ENCODE data around the gene TOMM22.

TOMM22 gene

DNA sequence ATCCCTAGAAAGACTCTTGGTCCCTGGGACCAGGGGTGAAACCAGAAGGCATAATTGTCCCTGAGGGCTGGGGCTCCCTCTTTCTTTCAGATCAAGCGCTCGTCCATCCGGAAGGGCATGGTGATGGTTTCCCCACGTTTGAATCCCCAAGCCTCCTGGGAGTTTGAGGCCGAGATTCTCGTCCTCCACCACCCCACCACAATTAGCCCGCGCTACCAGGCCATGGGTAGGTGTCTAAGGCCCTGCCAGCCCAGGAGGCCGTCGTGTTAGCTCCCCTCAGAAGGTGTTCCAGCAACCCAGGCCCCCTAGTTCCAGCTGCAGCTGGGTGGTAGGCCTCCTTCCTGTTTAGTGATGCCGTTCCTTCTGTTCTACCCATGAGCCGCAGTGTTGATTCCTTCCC, 45.4 kb downstream of the TOMM22 start:
- Histone ChIP-seq H3K27me3 (ENCODE audit: insufficient read depth, low read length, poor library complexity, severe bottlenecking) (no peaks in the 10 kb centered on the region), H3K4me2 (ENCODE audit: low read depth, low read length, poor library complexity, severe bottlenecking) (no peak overlapping the region), H3K9ac (ENCODE audit: low read depth, low read length, poor library complexity, severe bottlenecking) (no peak overlapping the region), H3K9me3 (ENCODE audit: insufficient read depth, low read depth, low read length) (no peaks in the 10 kb centered on the region), H4K20me1 (ENCODE audit: insufficient read depth, low read length, poor library complexity, severe bottlenecking) (peaks cover 3% of the 10 kb centered on the region), H3K9me2 (replicated peaks; ENCODE audit: low read depth, low read length) (no peaks in the 10 kb centered on the region), H2AFZ (ENCODE audit: low read length) (no peak overlapping the region), H3F3A (ENCODE audit: low read depth) (no peaks in the 10 kb centered on the region), H3K36me3 (ENCODE audit: insufficient read depth, low read length) (peaks cover 99% of the 10 kb centered on the region; the same call in 1 of the 2 replicates), H3K4me1 (ENCODE audit: insufficient read depth, low read length, poor library complexity, severe bottlenecking) (no peaks in the 10 kb centered on the region), H3K79me2 (ENCODE audit: insufficient read depth, low read length) (no peaks in the 10 kb centered on the region), H3K4me3 (ENCODE audit: low read length, poor library complexity, severe bottlenecking) (no peak overlapping the region)
- TF ChIP-seq, protein P1, sequence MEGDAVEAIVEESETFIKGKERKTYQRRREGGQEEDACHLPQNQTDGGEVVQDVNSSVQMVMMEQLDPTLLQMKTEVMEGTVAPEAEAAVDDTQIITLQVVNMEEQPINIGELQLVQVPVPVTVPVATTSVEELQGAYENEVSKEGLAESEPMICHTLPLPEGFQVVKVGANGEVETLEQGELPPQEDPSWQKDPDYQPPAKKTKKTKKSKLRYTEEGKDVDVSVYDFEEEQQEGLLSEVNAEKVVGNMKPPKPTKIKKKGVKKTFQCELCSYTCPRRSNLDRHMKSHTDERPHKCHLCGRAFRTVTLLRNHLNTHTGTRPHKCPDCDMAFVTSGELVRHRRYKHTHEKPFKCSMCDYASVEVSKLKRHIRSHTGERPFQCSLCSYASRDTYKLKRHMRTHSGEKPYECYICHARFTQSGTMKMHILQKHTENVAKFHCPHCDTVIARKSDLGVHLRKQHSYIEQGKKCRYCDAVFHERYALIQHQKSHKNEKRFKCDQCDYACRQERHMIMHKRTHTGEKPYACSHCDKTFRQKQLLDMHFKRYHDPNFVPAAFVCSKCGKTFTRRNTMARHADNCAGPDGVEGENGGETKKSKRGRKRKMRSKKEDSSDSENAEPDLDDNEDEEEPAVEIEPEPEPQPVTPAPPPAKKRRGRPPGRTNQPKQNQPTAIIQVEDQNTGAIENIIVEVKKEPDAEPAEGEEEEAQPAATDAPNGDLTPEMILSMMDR (conservative IDR thresholded peaks at IDR 0.05; ENCODE audit: low read length): no peak

DNA sequence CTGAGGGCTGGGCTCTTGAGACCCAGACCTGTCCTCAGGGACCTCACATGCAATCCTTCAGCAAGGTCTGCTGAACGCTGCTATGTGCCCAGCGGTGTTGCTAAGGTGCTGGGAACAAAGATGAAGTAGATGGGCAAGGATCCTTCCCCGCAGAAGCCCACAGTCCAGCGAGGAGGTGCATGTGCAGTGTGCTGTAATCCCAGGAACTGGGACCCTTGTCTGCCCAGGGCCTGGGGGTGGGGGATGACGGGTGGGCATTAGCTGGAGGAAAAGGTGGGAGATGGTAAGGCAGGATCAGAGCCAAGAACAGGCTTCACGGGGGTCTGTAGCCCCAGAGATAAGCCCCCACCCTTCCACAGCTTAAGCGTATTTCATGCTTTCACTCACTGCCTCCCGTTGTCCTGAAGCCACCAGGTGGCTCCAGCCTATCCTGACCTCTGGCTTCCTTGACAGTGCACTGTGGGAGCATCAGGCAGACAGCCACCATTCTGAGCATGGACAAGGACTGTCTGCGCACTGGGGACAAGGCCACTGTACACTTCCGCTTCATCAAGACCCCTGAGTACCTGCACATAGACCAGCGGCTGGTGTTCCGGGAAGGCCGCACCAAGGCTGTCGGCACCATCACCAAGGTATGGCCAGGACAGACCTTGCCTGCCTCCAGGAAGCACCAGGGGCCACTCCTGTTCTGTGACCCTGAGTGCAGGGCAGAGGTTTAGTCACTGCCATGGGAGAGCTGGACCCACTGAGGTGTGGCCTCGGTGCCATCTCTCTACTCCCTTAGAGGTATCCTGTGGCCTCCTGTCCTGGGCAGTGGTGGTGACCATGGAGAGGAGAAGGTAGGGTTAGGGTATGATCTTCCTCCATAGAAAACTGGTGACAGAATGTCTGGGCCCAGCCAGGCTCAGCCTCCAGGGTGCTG, 46.0 kb downstream of the TOMM22 start:
- H3K4me2 ChIP-seq (ENCODE audit: low read depth, low read length, poor library complexity, severe bottlenecking): no peak overlapping the region
- H3K36me3 ChIP-seq (ENCODE audit: insufficient read depth, low read length): peaks cover 94% of the 10 kb centered on the region; the same call in 1 of the 2 replicates
- no peaks in the 10 kb centered on the region for H3K9me3 ChIP-seq (ENCODE audit: insufficient read depth, low read depth, low read length)

DNA sequence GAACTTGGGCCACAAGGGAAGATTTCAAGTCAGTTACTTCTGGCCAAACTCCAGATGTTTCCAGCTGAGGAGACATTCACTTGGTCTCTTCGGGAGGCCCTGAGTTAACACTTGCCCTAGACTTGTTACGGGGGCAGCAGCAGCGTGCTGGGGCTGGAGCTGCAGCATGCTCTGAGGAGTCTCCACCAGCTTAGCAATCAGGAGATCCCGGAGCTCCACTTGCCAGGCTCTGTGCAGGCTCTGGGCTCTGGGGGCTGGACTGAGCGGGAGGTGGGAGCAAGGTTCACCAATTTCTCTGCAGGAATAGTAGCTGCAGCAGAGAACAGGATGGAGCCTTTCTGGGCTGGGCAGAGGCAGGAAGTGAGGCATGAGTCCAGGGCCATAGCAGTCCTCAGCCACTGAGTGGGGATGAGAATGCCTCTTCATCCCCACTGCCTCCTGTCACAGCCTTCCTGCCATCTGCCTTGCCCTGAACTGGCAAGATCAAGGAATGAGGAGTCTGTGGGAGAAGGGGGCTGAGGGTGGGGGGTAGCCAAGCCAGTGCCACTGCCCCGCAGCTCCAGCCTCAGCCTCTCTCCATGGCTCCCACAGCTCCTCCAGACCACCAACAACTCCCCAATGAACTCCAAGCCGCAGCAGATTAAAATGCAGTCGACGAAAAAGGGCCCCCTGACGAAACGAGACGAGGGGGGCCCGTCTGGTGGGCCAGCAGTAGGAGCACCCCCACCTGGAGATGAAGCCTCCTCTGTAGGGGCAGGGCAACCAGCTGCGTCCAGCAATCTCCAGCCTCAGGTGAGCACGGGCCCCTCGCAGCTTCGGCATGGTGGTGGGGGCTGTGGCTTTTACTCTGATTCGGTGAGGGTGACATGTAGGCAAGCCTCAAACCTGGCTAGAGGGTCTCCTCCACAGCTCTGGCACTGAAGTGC, 47.4 kb downstream of the TOMM22 start:
- Histone ChIP-seq H3K36me3 (ENCODE audit: insufficient read depth, low read length) (peaks cover 84% of the 10 kb centered on the region; the same call in 1 of the 2 replicates), H3K9me3 (ENCODE audit: insufficient read depth, low read depth, low read length) (no peaks in the 10 kb centered on the region), H3K79me2 (ENCODE audit: insufficient read depth, low read length) (no peaks in the 10 kb centered on the region), H3K4me3 (ENCODE audit: low read length, poor library complexity, severe bottlenecking) (no peak overlapping the region), H3K4me2 (ENCODE audit: low read depth, low read length, poor library complexity, severe bottlenecking) (no peak overlapping the region), H2AFZ (ENCODE audit: low read length) (no peak overlapping the region), H4K20me1 (ENCODE audit: insufficient read depth, low read length, poor library complexity, severe bottlenecking) (peaks cover 3% of the 10 kb centered on the region), H3F3A (ENCODE audit: low read depth) (no peaks in the 10 kb centered on the region), H3K27me3 (ENCODE audit: insufficient read depth, low read length, poor library complexity, severe bottlenecking) (no peaks in the 10 kb centered on the region), H3K9me2 (replicated peaks; ENCODE audit: low read depth, low read length) (no peaks in the 10 kb centered on the region), H3K4me1 (ENCODE audit: insufficient read depth, low read length, poor library complexity, severe bottlenecking) (no peaks in the 10 kb centered on the region), H3K9ac (ENCODE audit: low read depth, low read length, poor library complexity, severe bottlenecking) (no peak overlapping the region)
- TF ChIP-seq, protein P1 (conservative IDR thresholded peaks at IDR 0.05; ENCODE audit: low read length): no peak
- no peak for TF ChIP-seq EZH2phosphoT487 (IDR thresholded peaks at IDR 0.05; ENCODE audit: borderline replicate concordance)

More for the DNA sequence above, 46.0 kb downstream of the TOMM22 start:
- Histone ChIP-seq H3K27me3 (ENCODE audit: insufficient read depth, low read length, poor library complexity, severe bottlenecking) (no peaks in the 10 kb centered on the region), H4K20me1 (ENCODE audit: insufficient read depth, low read length, poor library complexity, severe bottlenecking) (peaks cover 3% of the 10 kb centered on the region), H3K4me3 (ENCODE audit: low read length, poor library complexity, severe bottlenecking) (no peak overlapping the region), H3K9me2 (replicated peaks; ENCODE audit: low read depth, low read length) (no peaks in the 10 kb centered on the region), H3K79me2 (ENCODE audit: insufficient read depth, low read length) (no peaks in the 10 kb centered on the region), H3K9ac (ENCODE audit: low read depth, low read length, poor library complexity, severe bottlenecking) (no peak overlapping the region), H3K4me1 (ENCODE audit: insufficient read depth, low read length, poor library complexity, severe bottlenecking) (no peaks in the 10 kb centered on the region), H3F3A (ENCODE audit: low read depth) (no peaks in the 10 kb centered on the region), H2AFZ (ENCODE audit: low read length) (no peak overlapping the region)
- no peak for TF ChIP-seq EZH2phosphoT487 (IDR thresholded peaks at IDR 0.05; ENCODE audit: borderline replicate concordance)
- TF ChIP-seq, protein P1 (conservative IDR thresholded peaks at IDR 0.05; ENCODE audit: low read length): no peak

Data from Loucy (cell line).